Endothelial cell of umbilical vein (primary cell): Measurements from ENCODE around the gene IGF1.

Experiments
- CTCF ChIP-seq, 2 donors: IDR thresholded peaks; 1 replicate in 1 of 2; 2 replicates in 1 of 2; pipeline ENCODE4 v1.5.1; 2011; ENCODE audit warnings: low read length in 2 of 2, mild to moderate bottlenecking in 2 of 2, moderate library complexity in 2 of 2, control low read depth in 1 of 2, inconsistent platforms in 1 of 2, low read depth in 1 of 2; ENCODE audit not compliant: insufficient read depth in 1 of 2; ENCODE audit errors: extremely low read depth in 1 of 2
- EZH2 ChIP-seq: IDR thresholded peaks from 2 replicates; pipeline ENCODE4 v1.6.1; 2012; ENCODE audit warnings: borderline replicate concordance, low read depth, mild to moderate bottlenecking, moderate library complexity, low read length, inconsistent platforms; ENCODE audit not compliant: severe bottlenecking
- GATA2 ChIP-seq: IDR thresholded peaks from 2 replicates; pipeline ENCODE4 v1.7.0; 2011; ENCODE audit warnings: low read depth, mild to moderate bottlenecking, moderate library complexity, mixed read lengths, low read length; ENCODE audit not compliant: insufficient read length, insufficient read depth
- MAX ChIP-seq: IDR thresholded peaks from 2 replicates; pipeline ENCODE4 v1.6.1; 2011; ENCODE audit not compliant: insufficient read depth, insufficient read length
- POLR2A ChIP-seq: IDR thresholded peaks from 2 replicates; pipeline ENCODE4 v1.6.1; 2012; ENCODE audit warnings: low read depth, mild to moderate bottlenecking, control low read depth, low read length
- POLR2AphosphoS5 ChIP-seq: IDR thresholded peaks from 2 replicates; pipeline ENCODE4 v1.6.1; 2012; ENCODE audit warnings: low read depth, mild to moderate bottlenecking, control low read depth, low read length, moderate library complexity; ENCODE audit not compliant: insufficient read depth

GRCh38 chr12:102454808-102455760, 25.3 kb downstream of the IGF1 start:
- no peak for TF ChIP-seq GATA2
- no peak for TF ChIP-seq POLR2A
- TF ChIP-seq CTCF (IDR thresholded peaks at IDR 0.05; ENCODE audit: extremely low read depth in 1 of 2, insufficient read depth in 1 of 2, low read depth in 1 of 2, low read length in 2 of 2) = no peak
- no peak for TF ChIP-seq EZH2
- TF ChIP-seq POLR2AphosphoS5 = no peak
- no peak for TF ChIP-seq MAX
